SK-N-MC (cell line): Measurements from ENCODE around the gene ADAP1.

Experiments used
- EZH2 ChIP-seq: fragments of 200-600 bp; sonication (generic); IDR thresholded peaks from one replicate; pipeline ENCODE4 v1.6.1; 2017; ENCODE audit warnings: antibody characterized with exemption
- FOXP2 ChIP-seq: optimal IDR thresholded peaks from 2 replicates; pipeline ENCODE3; 2011; ENCODE audit warnings: mild to moderate bottlenecking, moderate library complexity; ENCODE audit not compliant: insufficient read depth; ENCODE audit errors: extremely low read length, control extremely low read depth
- POLR2AphosphoS5 ChIP-seq: IDR thresholded peaks from 2 replicates; pipeline ENCODE4 v1.6.1; 2012; ENCODE audit warnings: mild to moderate bottlenecking, low read depth, low read length, borderline replicate concordance

DNA sequence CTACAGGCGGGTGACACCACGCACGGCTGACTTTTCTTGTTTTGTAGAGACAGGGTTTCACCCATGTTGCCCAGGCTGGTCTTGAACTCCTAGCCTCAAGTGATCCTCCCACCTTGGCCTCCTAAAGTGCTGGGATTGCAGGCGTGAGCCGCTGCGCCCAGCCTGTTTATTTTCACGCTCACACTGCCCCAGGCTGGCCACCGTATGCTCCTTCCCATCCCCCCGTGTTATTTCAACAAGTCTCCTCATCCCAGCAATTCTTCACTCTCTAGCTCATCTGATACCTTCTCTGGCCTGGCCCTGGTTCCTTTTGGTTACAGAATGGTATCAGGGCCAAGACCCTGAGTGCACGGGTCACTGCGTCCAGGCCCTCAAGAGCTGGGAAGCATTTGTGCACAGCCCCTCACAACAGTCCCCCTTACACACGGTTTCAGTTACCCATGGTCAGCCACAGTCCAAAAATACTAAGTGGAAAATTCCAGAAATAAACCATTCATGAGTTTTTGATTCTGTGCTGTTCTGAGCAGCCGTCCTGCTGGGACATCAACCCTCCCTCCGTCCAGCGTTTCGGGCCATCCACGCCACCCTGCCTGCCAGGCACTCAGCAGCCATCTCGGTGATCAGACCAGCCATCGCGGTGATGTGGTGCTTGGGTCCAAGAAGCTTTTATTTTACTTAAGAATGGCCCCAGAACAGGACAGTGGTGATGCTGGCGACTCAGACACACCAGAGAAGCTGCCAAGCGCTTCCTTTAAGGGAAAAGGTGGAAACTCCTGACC, 12.0 kb upstream of the ADAP1 start:
- TF ChIP-seq POLR2AphosphoS5 (no peak), EZH2 (no peak), FOXP2 (no peak)
